ENCODE data around the gene LINGO4.

The LINGO4 gene, protein sequence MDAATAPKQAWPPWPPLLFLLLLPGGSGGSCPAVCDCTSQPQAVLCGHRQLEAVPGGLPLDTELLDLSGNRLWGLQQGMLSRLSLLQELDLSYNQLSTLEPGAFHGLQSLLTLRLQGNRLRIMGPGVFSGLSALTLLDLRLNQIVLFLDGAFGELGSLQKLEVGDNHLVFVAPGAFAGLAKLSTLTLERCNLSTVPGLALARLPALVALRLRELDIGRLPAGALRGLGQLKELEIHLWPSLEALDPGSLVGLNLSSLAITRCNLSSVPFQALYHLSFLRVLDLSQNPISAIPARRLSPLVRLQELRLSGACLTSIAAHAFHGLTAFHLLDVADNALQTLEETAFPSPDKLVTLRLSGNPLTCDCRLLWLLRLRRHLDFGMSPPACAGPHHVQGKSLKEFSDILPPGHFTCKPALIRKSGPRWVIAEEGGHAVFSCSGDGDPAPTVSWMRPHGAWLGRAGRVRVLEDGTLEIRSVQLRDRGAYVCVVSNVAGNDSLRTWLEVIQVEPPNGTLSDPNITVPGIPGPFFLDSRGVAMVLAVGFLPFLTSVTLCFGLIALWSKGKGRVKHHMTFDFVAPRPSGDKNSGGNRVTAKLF

DNA sequence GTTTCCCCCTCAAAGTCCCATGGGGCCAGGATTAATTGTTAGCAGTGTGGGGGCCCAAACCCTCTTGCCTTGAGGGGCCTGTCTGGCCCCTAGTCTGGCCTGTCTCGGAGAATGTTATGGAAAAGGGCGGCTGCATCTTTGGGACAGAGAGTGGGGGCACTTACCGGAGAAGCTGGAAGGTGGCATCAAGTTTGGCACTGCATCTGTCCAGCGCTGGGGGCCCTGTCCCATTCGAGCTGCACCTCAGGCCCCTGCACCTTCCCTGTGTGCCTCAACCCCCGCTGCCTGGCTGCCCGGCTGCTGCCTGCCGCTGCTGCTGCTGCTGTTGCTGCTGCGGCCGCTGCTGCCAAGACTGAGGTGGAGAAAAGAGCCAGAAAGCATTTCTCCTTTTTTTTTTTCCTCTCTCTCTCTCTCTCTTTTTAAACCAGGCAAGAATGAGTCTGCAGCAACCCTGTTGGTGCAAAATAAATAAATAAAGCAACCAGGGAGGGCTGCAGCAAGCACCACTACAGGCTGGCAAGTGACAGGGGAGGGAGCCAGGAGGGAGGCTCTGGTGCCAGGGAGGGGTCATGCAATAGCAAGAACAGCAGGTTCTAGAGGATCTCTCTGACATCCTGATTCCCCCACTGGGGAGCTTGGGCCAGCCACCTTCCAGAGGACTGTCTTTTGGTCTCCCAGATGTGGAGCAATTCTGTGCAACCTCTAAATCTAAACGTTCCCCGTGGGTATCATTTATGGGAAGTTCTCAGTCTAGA lies at the start of gene LINGO4:
Gene LINGO4, minus strand, starts transcription at position 354 of the 755 bp plus-strand sequence. CDS start 2,715 bp downstream, outside the sequence.
- no peak for DNase-seq

DNA sequence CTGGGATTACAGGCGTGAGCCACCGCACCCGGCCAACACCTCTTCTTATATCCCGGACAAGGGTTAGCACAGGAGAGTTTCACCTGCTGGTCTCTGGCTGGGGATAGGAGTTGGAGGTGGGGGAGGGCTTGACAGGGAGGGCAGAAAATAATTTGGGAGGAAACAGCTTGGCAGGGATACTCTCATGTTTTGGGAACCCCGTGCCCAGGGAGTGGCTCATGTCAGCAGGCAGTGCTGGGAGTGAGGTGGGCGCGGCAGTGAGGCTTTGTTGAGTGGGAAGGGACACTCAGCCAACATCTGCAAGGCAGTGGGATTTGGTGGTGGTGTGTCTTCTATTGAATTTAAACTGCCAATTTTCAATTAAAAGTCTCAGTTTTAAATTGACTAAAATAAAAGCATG lies 49.4 kb upstream of the LINGO4 start:
- DNase-seq: no peak

DNA sequence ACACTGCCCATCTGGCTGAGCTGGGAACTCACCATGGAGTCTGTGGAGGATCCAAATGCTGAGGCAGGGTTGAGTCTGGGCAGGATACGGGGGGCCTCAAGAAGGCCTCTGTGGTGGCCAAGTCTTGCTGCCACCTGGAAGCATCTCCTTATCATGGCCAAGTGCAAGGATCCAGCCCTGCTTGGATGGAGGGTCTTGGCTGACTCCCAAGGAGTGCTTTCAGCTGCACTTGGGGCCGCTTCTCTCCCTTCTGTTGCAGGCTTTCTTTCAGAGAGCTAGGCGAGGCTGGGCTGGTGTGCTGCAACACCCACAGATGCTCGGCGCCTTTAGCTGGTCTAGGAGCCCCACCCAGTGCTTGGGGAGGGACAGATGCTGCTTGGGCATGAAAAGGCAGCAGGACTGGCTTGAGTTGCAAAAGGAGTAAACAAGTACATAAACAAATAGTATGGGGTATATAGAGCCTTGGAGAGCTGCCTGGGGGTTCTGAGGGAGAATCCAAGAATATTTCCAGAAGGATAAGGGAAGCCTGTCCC lies 48.3 kb upstream of the LINGO4 start, which contains the start of gene THEM5:
Gene THEM5, minus strand, starts transcription at position 302 of the 533 bp plus-strand sequence. Its CDS starts 147 bp downstream, at position 155.
- DNase-seq: no peak

DNA sequence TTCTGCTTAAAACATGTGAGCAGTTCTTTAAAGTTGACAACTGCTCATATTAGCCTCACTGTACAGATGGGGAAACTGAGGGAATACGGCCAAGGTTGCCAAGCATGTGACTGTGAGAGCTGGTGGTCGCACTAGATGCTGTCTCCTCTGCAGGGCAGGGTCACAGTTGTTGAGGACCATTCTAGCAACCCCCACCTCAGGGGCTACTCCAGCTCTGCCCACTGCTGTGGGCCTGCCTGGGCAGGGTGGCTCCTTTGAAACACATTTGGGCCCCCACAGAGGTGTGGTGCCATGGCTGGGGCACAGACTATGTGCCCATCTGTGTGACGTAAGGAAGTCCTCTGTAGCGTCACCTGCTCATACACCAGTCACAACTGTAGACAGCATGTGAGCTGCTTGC lies 47.5 kb upstream of the LINGO4 start:
- no peak for DNase-seq

DNA sequence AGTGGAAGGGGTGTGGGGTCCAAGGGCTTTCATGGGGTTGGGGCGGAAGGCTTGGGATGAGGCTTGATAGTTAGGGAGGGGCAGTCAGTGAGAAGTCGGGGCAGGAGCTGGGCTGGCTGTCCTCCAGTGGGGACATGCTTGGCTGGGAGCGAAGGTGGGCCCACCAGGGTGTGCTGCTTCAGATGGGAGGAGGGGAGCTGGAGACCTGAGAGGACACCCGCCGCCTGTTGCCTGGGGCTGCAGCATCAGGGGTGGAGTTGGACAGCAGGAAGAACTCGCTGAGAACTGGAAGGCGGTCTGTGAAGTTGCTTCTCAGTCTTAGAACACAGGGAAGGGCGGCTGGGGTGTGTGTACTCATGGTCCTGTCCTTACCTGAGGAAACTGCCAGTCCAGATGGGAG lies 46.7 kb upstream of the LINGO4 start:
- DNase-seq: no peak

DNA sequence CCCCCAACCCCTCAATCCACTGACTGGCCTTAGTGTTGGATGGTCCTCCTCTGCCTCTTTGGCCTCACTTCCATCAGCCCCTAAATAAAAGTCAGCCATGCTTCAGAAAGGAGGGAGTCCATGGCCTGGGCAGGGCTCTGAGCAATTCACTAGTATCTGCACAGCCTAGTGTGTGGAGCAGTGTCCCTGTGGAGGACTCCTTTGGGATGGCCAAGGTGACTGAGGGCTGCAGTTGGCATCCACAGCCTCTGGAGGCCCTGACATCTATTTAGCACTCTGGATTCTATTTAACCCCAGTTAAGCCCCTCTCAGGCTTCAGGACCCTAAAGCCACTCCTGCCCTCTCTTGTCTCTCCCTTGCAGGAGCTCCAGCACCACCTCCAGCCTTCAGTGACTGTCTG lies 44.7 kb upstream of the LINGO4 start:
- DNase-seq: no peak

DNA sequence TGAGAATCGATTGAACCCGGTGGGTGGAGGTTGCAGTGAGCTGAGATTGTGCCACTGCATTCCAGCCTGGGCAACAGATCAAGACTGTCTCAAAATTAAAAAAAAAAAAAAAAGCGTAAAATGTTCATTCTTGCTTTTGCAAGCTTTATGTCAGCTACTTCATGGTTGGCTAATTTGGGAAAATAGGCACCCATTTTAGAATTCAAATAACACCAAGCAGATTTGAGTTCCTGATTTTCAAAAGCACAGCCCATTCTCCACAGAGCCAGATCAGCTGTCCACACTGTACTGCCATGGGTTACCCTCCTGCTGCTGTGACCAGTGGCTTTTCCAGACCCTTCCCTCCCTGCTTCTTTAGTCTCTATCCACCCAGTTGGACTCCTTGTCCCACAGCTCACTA lies 43.9 kb upstream of the LINGO4 start:
- no peak for DNase-seq

DNA sequence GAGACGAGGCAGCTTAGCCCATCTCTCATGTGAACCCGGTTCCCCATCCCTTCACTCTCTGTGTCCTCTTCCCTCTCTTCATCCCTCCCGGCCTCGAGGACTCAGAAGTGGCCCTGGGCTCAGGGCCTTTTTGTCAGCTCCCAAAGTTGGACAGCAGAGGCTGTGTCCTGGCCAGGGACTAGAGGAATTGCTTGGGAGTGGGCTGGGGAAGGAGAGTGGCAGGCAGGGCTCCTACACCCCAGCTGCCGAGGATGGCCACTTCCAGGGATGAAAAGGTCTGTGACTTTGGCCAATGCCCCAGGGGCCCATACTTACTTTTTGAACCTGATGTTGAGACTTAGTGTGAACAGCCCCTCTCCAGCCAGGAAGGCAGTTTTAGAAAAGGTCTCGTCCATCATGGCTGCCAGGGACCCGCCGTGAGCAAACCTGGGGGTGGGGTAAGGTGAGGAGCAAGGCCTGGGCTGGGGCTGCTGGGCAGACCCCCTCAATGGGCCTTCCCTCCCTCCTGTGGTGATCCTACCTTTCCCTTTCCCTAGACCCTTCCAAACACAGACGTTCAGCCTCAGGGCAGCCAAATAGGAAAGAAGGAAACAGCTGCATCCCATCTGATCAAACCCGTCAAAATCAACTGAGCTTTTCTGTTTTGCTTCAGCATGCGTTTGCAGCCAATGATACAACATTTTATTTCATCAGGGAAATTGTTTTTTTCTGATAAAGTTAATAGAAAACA lies 42.8 kb upstream of the LINGO4 start:
- no peak for DNase-seq

DNA sequence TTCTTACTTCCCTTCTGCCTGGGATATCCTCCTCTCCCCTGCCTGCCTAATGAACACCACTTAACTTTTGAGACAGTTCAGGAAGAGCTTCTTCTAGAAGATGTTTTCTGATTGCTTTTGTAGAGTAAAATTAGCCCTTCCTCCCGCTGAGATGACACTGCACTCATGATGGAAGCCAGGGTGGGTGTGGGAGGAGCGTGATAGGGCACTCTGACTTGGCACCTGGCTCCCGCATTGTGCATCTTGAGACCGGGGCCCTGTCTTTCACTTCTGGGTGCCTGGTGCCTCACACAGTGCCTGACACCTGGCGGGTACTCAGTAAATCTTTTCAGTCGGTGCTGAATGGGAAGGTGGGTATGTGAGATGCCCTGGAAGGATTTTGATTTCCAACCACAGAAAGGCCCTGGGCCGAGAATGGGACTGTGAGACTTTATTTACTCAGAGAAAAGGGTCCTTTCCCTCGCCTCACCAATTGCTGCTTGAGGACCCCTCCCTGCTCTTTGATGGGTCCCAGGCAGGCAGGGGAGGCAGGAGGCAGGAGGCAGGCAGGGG lies 41.5 kb upstream of the LINGO4 start:
- DNase-seq: no peak

DNA sequence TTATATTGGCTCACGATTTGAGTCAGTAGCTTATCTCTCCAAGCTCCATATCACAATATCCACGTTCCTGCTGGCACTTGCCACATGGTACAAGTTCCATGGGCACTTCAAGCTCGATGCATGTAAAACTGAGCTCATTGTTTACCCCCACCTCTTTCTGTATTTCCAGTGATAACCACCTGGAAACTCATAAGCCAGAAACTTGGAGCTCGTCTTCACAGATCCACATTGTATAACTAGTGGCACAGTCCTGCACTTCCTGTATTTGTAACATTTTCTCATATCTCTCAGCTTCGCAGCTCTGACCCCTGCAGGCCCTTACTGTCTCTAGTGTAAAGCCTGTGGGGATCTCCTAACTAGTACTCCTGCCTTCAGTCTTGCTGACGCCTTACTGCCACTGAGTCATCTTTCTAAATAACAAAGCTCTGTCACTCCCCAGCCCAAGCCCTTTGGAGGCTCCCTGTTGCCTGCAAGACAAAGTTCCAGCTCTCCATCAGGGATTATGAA lies 40.9 kb upstream of the LINGO4 start:
- no peak for DNase-seq

DNA sequence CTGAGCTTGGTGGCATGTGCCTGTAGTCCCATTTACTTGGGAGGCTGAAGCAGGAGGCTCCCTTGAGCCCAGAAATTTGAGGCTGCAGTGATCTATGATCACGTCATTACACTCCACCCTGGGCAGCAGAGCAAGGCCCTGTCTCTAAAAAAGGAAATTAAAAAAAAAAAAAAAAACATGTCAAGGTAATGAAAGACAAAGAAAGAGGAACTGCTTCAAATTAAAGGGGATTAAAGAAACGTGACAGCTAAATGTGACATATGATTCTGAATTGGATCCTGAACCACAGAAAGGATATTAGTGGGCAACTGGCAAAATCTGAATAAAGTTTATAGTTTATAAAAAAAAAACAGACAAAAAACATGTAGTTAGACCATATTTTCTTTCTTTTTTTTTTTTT lies 38.2 kb upstream of the LINGO4 start:
- no peak for DNase-seq

DNA sequence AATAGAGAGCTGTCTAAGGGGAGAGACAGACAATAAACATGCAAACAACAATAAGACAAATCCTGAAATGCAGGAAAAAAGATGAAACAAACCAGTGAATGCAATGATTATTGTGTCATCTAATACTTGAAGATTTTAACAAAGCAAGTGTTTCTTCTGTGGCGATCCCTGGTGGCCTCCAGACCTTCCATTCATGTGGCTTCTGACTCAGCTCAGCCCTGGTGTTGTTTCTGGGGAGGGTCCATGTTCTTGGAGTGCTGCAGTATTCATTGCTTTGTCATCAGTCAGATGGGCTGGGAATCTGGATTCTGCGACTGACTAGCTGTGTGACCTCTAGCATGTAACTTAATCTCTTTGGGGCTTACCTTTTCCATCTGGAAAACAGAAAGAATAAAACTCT lies 35.9 kb upstream of the LINGO4 start:
- no peak for DNase-seq

DNA sequence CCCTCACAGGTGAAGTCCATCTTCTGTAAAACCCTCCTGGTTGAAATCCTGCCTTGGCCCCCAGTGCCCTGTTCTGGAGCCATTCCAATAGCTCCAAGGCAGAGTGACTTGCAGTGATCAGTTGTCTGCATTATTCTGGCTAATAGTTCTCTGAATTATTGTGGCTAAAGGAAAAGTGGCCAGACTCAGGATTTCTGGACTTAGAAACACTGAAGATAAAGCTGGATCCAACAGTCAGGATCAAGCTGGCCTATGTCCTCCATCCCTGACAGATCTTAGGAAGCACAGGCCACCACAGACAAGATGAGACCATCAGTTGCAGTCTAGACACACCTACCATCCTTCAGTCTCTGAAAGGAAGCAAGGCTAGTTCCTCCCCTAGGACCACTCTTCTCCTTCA lies 35.2 kb upstream of the LINGO4 start:
- DNase-seq: no peak

DNA sequence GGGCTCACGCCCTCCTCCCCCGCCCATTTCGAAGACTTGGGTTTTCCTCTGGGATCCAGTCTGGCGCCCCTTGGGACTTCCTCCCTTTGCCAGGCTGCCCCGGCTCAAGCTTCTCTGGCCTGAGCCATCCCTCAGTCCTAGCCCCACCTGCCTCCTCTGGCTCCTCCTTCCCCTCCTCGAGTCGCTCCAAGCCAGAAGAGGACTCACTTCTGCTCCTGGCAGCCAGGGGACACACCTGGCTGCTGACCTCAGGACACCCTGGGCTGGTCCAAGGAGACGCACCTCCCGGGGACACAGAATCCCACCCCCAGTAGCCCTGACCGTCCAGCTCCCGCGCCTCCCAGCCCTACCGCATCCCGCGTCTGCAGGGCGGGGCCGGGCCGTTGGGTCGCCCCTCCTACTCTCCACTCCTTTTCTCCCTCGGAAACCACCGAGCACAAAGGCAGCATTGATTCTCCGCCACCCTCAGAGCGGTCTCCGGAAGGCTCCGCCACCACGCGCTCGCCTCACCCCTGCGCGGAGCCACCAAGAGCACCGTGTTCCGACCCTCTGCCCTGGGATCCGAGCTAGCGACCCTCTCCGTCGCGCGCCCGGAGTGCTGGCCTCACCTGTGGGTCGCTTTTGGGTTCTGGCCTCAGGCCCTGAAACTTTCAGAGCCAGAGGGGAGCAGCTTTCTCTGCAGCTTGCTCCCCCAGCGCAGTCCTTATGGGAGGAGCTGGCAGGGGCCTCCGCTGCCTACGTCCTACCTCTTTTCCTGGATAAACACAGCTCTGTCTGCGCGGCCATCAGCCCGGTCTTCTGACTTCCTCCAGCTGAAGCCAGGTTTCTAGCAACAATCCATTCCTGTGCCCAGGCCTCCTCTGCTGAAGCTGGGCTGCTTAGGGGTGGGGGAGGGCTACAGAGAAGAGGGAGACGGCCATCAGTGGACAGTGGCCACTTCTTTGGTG lies 34.5 kb upstream of the LINGO4 start, which contains the start of gene C2CD4D:
Gene C2CD4D, minus strand, starts transcription at position 364 of the 947 bp plus-strand sequence. CDS start 831 bp downstream, outside the sequence.
- DNase-seq: no peak

DNA sequence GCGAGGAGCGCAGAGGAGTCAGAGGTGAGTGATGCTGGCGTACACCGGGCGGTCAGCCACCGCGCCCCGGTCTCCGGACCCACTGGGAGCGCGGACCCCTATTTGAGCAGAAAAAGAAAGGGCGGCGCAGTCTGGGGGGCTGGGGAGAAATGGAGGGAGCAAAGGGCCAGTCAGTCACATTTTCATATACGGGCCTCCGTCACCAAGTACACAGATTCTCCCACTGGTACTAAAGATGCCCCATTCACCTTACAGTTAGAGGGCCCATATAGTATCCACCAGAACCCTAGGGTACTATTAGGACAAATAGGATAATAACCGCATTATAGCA lies 33.8 kb upstream of the LINGO4 start:
- DNase-seq: no peak

DNA sequence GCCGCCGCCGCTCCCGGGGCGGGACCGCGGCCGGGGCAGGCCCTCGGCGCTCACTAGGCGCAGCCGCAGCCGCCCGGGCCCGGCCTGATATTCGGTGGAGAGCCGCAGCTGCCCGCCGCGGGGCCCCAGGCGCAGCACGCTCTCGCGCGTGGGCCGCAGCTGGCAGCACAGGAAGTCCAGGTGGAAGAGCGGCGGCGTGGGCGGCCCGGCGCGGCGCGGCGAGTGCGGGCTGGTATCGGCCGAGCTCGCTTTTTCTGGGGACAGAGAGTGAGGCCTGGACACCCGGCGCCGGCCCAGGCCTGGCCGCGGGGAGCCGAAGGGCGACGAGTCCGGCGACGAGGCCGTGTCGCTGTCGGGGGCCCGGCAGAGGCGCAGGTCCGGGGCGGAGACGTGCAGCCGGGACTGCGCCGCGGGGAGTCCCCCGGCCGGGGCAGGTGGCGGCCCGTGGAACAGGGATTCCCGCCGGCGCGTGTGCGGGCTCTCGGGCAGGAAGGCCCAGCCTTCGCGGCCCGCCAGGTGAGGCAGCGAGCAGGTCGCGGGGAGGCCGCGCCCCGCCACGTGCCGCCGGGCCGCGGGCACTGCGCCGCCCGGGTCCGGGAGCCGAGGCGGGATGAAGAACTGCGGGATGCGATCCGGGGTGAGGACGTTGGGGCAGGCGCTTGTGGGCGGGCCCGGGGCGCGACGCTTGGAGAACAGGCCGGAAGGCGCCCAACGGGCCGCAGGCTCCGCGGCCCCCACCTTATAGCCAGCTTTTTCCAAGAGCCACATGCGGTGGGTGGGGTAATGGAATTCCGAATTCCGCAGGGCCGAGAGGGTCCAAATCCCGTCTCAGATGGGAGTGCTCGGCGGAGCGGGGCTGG lies 33.2 kb upstream of the LINGO4 start:
- no peak for DNase-seq

DNA sequence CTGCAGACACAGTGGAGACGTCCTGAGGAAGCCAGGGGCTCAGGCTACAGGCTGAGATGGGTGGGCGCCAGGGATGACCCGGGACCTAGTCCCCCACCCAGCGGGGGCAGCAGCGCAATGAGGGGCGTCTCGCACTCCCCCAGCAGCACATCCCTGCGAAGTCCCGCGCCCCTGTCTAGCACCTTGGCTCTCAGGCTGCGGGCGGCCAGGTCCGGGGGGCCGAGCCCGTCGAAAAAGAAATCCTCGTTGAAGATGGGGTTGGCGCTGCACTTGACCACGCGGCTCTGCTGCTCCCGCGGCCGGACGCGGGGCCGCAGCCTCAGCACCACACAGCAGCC lies 32.6 kb upstream of the LINGO4 start:
- DNase-seq: no peak

DNA sequence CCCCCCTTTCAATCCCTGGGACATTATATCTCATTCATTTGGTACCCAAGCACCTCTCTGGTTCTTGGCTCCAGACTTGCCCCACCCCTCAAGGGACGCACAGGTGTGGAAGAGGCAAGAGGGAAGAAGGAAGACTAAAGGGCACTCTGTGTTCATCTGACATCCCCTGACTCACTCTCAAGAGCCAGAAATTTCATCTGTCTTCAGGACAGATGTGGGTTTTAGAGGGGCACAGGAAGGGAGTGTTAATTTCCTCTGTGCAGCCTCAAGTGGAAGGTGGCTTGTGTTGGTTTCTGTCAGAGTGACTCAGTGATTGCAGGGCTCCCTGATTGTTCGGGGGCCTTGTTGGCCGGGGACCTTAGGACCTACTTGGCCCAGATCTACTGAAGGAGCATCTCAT lies 32.0 kb upstream of the LINGO4 start:
- no peak for DNase-seq

DNA sequence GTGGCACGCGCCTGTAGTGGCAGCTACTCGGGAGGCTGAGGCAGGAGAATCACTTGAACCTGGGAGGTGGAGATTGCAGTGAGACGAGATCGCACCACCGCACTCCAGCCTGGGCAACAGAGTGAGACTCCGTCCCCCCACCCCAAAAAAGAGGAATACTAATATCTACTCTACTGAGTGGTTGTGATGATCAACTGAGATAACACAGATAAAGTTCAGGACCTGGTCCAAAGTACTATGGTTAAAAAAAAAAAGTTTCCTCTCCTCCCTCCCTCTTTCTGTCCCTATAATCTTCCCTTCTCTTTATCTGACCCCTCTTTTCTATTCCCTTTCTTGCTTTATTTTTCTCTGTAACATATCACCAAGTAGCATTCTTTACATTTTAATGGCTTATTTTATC lies 30.4 kb upstream of the LINGO4 start:
- no peak for DNase-seq

DNA sequence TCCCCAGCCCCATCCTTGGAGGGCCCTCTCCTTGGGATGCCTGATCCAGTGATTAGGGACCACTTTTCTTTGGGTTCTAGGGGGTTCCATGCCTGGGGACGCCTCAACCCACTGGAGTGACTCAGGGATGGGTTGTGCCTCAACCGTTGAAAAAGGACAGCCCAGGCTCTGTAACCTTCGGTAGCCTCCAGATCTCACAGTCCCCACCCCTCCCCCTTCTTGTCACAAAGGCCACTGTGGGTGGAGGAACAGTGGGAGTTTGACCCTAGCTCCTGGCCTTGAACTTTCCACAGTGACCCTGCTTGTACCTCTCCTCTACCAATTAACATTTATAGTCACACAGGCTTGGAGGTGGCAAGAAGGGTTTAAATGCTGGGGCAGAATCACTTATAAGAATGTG lies 29.0 kb upstream of the LINGO4 start:
- no peak for DNase-seq
